ENCODE data around the gene GATB.

Gene GATB

DNA sequence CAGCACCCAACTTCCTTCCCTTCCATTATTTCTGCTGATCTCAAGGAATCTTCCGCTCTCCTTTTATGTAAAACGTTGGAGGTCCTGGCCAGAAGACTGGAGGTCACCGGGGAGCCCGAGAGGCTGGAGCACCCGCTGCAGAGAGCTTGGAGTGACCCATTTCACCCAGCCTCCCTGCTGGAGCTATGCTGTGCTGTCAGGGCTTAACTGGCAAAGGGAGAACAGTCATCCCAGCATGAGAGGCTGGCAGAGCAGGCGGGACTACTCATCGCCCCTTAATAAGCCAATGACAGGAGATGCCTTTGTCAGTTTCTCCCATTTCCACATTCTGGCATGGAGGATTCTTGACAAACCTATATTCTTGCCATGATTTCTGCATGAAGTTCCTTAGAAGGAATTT is 98.9 kb downstream of the GATB start:
- no peak for DNase-seq (ENCODE audit: low spot score)
- TF ChIP-seq, protein P1, sequence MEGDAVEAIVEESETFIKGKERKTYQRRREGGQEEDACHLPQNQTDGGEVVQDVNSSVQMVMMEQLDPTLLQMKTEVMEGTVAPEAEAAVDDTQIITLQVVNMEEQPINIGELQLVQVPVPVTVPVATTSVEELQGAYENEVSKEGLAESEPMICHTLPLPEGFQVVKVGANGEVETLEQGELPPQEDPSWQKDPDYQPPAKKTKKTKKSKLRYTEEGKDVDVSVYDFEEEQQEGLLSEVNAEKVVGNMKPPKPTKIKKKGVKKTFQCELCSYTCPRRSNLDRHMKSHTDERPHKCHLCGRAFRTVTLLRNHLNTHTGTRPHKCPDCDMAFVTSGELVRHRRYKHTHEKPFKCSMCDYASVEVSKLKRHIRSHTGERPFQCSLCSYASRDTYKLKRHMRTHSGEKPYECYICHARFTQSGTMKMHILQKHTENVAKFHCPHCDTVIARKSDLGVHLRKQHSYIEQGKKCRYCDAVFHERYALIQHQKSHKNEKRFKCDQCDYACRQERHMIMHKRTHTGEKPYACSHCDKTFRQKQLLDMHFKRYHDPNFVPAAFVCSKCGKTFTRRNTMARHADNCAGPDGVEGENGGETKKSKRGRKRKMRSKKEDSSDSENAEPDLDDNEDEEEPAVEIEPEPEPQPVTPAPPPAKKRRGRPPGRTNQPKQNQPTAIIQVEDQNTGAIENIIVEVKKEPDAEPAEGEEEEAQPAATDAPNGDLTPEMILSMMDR (IDR thresholded peaks at IDR 0.05; ENCODE audit: extremely low read depth, missing control alignments) = no peak

DNA sequence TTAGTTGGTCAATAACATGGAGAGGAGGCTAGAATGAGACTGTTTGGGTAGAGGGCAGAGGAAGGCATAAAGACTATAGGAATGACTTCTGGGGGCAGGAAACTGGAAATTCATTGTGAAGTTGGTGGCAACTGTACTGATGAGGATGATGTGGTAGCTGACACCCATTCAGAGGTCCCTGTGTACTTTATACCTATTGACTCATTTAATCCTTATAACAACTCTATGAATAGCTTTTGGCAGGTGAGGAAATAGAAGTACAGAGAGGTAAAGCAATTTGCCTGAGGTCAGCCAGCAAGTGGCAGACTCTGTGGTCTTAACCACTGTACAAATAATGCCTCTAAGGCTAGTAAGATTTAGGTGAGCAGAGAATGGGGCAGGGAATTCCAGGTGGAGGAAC is 100.1 kb downstream of the GATB start:
- TF ChIP-seq, protein P1 (IDR thresholded peaks at IDR 0.05; ENCODE audit: extremely low read depth, missing control alignments) = no peak
- DNase-seq (ENCODE audit: low spot score) = no peak

DNA sequence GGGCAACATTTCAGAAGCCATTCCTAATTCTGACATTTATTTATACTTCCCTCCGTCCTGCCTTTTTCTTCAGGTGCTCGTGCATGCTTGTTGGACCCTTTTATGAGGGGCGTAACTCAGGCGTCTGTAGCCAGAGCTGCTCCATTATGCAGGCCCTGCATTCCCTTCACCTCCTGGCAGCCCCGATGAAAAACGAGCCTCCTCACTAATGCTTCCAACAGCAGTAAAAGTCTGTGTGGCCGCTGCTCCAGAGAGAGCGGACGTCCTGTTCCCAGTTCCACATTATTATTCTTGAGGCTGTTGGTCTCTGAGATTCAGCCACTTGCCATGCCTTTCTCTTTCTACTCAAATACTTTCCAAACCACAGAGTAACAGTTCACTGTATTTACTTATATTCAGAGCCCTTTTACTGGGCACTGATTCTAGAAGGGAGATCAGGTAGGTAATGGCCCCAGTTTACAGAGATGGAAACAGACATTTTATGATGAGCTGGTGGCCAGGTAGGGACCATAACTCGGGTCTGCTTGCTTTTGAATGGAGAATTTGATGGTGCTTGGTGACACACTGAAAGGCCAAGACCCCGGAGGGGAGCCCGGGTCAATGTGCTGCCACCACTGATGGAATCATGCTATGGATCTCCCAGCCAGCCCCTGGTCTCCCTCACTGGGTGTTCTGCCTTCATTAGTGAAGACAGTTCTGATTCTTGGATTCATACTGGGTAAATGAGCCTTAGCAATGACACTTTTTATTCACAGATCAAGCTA is 101.0 kb downstream of the GATB start:
- DNase-seq (ENCODE audit: low spot score) = no peak
- TF ChIP-seq, protein P1 (IDR thresholded peaks at IDR 0.05; ENCODE audit: extremely low read depth, missing control alignments) = no peak

DNA sequence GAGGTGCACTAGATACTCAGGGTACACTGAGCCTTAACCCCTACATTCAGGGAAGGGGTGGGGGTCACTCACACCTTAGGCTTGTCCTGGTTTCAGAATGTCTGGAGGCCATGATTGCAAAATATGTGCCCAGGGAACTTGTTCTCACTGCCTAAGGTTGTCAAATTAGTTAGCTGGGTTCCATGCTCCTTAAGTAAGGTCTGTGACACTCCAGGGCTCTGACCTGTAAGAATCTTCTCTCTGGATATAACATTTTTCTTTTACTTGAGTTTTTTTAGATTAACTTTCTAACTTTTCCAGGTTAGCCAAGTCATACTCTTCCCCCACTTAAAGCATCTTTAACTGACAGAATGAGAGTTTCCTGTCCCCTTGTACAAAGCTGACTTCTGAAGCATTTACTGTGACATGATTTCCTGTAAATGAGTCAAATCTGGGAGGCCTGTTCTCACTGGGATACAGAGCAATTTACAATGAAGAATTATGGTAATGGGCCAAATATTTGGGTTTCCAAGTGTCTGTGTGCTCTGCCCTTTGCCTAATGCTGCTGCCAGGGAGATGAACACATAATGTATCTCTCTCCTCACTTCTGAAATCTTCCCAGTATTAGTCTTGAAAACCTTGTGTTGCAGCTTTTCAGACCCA is 101.7 kb downstream of the GATB start:
- no peak for DNase-seq (ENCODE audit: low spot score)
- TF ChIP-seq, protein P1 (IDR thresholded peaks at IDR 0.05; ENCODE audit: extremely low read depth, missing control alignments) = no peak

DNA sequence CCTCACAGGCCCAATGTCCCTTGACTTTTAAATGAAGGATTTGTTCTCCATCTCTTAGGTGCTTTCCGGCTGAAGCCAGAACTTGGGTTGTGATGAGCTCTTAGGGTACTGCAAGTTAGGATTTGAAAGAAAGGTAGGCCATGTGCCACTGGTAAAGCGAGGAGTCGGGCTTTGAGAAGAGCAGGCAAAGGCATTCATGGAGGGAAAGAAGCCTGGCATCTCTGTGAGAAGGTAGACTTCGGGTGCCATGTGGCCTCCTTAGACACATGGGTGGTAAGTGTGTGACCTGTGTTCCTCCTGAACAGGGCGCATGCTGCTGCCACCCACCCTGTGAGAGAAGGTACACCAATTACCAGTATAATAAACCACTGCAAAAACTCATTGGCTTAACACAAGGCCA is 102.9 kb downstream of the GATB start:
- DNase-seq (ENCODE audit: low spot score) = no peak
- TF ChIP-seq, protein P1 (IDR thresholded peaks at IDR 0.05; ENCODE audit: extremely low read depth, missing control alignments) = no peak

DNA sequence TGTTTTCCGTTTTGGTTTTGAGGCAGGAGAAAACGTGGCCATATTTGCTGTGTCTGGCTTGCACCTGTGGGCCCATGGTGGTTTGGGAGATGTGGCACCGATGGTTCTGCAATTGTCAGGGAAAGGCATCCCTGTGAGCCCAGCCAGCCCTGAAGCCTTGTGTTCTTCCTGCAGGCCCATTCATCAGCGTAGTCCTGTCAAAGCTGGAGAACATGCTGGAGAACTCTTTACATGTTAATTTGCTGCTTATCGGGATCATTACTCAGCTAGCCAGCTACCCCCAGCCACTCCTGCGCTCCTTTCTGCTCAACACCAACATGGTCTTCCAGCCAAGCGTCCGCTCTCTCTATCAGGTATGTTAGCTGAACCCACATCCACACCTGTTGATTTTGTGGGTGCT is 104.7 kb downstream of the GATB start:
- TF ChIP-seq, protein P1 (IDR thresholded peaks at IDR 0.05; ENCODE audit: extremely low read depth, missing control alignments) = no peak
- no peak for DNase-seq (ENCODE audit: low spot score)

DNA sequence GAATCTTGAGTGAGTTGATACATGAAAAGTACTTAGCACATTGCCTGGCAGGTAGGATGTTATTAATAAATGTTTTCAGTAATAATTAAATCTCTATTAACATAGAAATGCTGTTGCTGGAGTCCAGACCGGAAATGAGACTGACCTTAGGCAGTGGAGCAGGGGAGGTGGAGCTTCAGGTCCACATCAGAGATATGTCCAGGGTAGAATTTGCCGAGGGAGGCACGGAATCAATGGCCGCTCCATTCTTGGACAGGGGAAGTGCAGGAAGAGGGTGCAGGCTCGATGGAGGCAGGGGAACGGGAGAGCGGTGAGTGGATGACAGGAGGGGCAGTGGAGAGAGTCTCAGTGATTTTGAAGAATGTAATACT is 107.3 kb downstream of the GATB start:
- no peak for DNase-seq (ENCODE audit: low spot score)

More for the DNA sequence above, 107.3 kb downstream of the GATB start:
- TF ChIP-seq, protein P1 (IDR thresholded peaks at IDR 0.05; ENCODE audit: extremely low read depth, missing control alignments) = no peak
